ENCODE data around the gene SLC6A7.

Gene SLC6A7

GRCh38 chr5:150253416-150254208, 63.8 kb downstream of the SLC6A7 start:
- no peak overlapping the region for H3K27ac Mint-ChIP-seq
- peaks cover 1% of the 10 kb centered on the region for H3K27me3 Mint-ChIP-seq
- no peaks in the 10 kb centered on the region for H3K9me3 Mint-ChIP-seq

GRCh38 chr5:150254363-150254762, 64.5 kb downstream of the SLC6A7 start:
- Mint-ChIP-seq H3K27me3 (peaks cover under 1% of the 10 kb centered on the region), H3K4me1 (no peaks in the 10 kb centered on the region), H3K27ac (no peak overlapping the region), H3K36me3 (ENCODE audit: low read depth) (no peaks in the 10 kb centered on the region), H3K9me3 (no peaks in the 10 kb centered on the region), H3K4me3 (no peak overlapping the region)
- no peak for ATAC-seq
- no peak for DNase-seq

More at GRCh38 chr5:150253416-150254208, 63.8 kb downstream of the SLC6A7 start:
- Mint-ChIP-seq H3K4me1 (no peaks in the 10 kb centered on the region), H3K36me3 (ENCODE audit: low read depth) (no peaks in the 10 kb centered on the region), H3K4me3 (no peak overlapping the region)
- DNase-seq (no peak), ATAC-seq (no peak)

GRCh38 chr5:150254774-150255173, 64.9 kb downstream of the SLC6A7 start:
- no peaks in the 10 kb centered on the region for H3K9me3 Mint-ChIP-seq
- H3K4me3 Mint-ChIP-seq = no peak overlapping the region
- H3K27me3 Mint-ChIP-seq = no peaks in the 10 kb centered on the region
- H3K27ac Mint-ChIP-seq = no peak overlapping the region
- no peak for DNase-seq
- no peak for ATAC-seq
- no peaks in the 10 kb centered on the region for H3K4me1 Mint-ChIP-seq
- no peaks in the 10 kb centered on the region for H3K36me3 Mint-ChIP-seq (ENCODE audit: low read depth)

- Mint-ChIP-seq H3K4me3 (no peak overlapping the region), H3K27ac (no peak overlapping the region), H3K27me3 (peaks cover 2% of the 10 kb centered on the region), H3K4me1 (no peaks in the 10 kb centered on the region), H3K9me3 (no peaks in the 10 kb centered on the region), H3K36me3 (ENCODE audit: low read depth) (no peaks in the 10 kb centered on the region)
- ATAC-seq = no peak
- no peak for DNase-seq
Observed at GRCh38 chr5:150255659-150256409, 66.0 kb downstream of the SLC6A7 start.

- H3K9me3 Mint-ChIP-seq = no peaks in the 10 kb centered on the region
- H3K4me3 Mint-ChIP-seq = no peak overlapping the region
- no peak for ATAC-seq
- no peaks in the 10 kb centered on the region for H3K36me3 Mint-ChIP-seq (ENCODE audit: low read depth)
- DNase-seq = no peak
- no peak overlapping the region for H3K27ac Mint-ChIP-seq
- no peaks in the 10 kb centered on the region for H3K4me1 Mint-ChIP-seq
- H3K27me3 Mint-ChIP-seq = peaks cover 2% of the 10 kb centered on the region
Observed at GRCh38 chr5:150256410-150257064, 66.7 kb downstream of the SLC6A7 start.

- no peaks in the 10 kb centered on the region for H3K9me3 Mint-ChIP-seq
- no peak overlapping the region for H3K27ac Mint-ChIP-seq
- DNase-seq = no peak
- no peak for ATAC-seq
- peaks cover 2% of the 10 kb centered on the region for H3K27me3 Mint-ChIP-seq
- no peak overlapping the region for H3K4me3 Mint-ChIP-seq
- no peaks in the 10 kb centered on the region for H3K36me3 Mint-ChIP-seq (ENCODE audit: low read depth)
- no peaks in the 10 kb centered on the region for H3K4me1 Mint-ChIP-seq
Observed at GRCh38 chr5:150257424-150257823, 67.6 kb downstream of the SLC6A7 start.

- Mint-ChIP-seq H3K36me3 (ENCODE audit: low read depth) (no peaks in the 10 kb centered on the region), H3K4me1 (no peaks in the 10 kb centered on the region), H3K27me3 (peaks cover 2% of the 10 kb centered on the region), H3K27ac (no peak overlapping the region), H3K4me3 (no peak overlapping the region), H3K9me3 (no peaks in the 10 kb centered on the region)
- DNase-seq (no peak), ATAC-seq (no peak)
Observed at GRCh38 chr5:150258130-150258529, 68.3 kb downstream of the SLC6A7 start.
